Stimulated activated CD8-positive, alpha-beta memory T cell treated with anti-CD3 and anti-CD28 coated beads, Interleukin-2, amount 100 ng/mL, for 1 hour (primary cell): ENCODE measurements around the gene VWA8.

Experiments used
- DNase-seq, 2 donors: peaks; one replicate each; pipeline ENCODE4 v3.0.0-alpha.2; 2020; ENCODE audit warnings: low read depth in 2 of 2

The VWA8 gene

GRCh38 chr13:41614671-41615527 lies 346.0 kb downstream of the VWA8 start:
- no peak for DNase-seq

- no peak for DNase-seq
These were observed 346.8 kb downstream of the VWA8 start for GRCh38 chr13:41613984-41614661.

GRCh38 chr13:41613471-41613870 lies 347.4 kb downstream of the VWA8 start:
- DNase-seq = no peak

DNA sequence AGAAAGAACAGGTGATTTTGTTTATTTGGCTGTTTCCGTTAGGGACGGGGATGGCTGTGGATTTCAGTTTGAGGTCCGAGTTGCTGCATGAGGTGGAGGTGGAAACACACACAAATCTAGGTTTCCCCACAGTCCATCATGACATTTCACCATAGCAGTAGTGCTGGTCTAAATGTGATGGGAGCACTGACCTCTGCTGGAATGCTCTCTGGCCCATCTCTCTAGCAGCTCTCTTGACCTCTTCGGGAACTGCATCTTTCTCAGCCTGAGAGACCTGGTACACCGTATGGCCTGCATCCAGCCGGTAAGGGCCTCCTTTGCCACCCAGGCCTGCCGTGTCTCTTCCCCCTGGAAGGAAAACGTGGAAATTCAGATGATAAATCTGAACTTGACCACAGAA lies 349.5 kb downstream of the VWA8 start:
- no peak for DNase-seq

- DNase-seq = no peak
These were observed 350.5 kb downstream of the VWA8 start for GRCh38 chr13:41610404-41610803.

DNA sequence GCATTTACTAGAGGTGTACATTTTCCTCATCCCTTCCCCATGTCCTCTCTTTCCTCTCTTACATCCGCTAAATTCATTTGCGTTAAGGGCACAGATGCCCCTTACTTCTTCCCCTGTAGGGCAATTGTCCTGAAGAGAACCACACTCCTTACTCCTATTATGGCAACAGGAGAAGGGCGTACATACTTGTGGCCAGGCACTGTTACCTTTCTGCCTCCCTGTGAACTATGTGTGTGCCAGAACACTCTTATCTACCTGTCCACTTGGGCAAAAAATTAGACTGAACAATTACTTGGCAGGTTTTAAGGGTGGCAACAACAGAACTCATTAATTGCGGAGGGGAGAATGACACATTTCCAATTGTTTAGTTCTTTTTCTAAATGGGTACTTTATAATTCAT lies 351.1 kb downstream of the VWA8 start:
- no peak for DNase-seq

- DNase-seq = no peak
These were observed 352.1 kb downstream of the VWA8 start for GRCh38 chr13:41608839-41609177.

DNA sequence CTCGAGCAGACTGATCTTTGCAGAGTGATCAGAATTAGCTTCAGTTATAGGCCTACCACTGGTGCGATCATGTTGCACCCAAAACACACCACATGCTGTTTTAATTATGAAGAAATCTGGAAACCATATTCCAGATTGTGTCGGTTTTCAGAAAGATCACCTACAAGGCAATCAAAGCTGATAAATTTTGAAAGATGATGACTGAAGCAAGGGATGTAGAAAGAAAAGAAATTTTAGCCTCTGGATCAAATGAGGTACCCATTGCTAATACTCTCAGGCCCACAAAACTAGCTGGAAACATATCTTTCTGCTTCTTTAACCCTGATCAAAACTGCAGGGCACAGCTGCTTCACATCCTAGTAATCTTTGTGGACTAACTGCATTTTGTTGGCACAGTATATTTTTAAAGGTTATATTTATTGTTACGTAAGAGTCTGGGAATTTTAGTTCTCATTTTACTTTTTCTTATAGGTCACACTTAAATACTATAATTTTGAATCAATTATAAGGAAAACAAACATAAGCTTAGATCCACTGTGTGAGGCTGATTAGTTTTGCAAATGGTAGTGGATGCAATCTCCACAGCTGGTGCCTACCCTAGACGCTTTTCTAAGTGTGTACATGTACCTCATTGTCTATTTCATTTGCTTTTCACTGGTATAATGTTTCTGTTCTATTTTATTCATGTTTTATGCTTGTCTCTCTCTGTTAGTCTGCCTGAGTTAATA lies 352.6 kb downstream of the VWA8 start:
- DNase-seq = no peak

DNA sequence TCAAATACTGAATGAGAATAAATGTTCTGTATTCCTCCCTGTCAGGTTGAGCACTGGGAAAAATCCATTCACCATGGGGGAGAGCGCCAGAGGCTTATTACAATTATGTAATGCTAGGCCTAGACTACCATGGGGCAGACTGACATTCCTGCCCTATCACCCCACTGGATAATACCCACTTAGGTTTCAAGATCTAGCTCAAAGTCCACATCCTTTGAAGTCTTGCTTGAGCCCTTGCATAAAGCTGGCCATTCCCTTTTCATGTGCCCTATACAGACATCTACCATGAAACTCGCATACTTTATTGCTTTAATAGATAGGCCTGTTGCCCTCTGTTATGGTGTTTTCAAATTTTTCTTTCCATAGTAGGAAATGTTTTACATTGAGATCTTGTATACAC lies 354.3 kb downstream of the VWA8 start:
- no peak for DNase-seq

- no peak for DNase-seq
These were observed 355.3 kb downstream of the VWA8 start for GRCh38 chr13:41605319-41606285.

DNA sequence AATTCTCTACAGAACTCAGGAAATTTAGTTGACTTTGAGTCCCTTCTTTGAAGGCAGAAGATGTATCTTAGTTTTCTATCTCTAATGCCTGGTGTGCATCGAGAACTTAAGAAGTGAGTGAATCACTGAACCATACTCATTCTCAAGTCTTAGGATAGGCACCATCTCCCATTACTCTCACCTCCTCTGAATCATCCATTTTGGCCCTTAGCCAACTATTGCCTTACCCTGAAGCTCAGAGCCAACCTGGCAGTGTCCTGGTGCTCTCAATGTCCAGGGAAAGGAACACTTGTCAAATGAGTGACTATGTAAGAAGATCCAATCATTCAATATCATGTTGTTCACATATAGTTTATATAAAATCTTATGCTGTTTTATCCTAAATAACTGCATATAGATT lies 357.0 kb downstream of the VWA8 start:
- DNase-seq = no peak

DNA sequence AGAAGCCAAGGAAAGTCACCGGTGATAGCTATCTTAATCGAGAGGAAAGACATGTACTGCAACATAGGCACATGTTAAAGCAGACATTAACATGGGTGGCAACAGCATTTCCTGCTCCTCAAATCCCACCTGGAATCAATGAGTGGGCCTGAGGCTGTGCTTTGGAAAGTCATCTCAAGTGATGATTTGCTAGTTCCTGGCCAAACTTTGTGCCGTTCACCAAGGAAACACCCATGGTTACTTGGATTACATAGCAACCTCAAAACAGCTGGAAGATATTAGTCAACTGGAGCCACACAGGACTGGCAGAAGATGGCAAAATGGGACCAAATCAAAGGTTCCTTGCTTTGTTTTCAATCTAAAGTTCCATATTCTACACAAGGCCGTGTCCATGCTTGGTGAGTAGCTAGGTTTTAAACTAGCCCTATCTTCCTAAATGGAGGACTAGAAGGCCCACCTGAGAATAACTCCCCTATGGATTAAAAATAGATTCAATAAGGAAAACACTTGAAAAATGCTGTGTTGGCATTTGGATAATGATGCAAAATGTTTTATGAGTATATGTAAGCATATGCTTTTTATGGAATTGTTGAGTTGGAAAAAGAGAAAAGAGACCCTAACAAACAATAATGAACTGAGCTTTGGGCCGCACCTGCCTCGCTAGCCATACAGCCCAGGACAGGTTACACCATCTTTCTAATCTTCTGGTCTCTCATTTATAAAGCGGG lies 359.0 kb downstream of the VWA8 start:
- DNase-seq = no peak

DNA sequence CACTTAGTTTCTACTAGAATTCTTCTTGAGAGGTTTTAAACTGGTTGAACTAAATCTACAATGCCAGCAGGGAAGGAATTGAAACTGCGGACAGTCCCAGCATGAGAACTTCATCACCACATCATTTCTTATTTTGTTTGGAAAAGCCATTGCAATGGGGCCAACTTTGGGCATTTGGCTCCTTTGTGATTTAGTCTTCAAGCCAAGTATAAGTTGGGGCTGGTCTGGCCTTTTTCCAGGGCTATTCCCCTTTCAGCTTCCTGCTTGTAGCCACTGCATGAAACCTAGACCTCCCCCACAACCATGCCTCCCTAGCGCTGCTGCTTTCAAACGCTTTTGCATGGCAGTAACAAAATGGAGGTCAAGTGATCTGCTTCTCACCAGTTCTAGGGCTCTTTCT lies 361.3 kb downstream of the VWA8 start:
- no peak for DNase-seq

- DNase-seq = no peak
These were observed 363.4 kb downstream of the VWA8 start for GRCh38 chr13:41597348-41598041.

GRCh38 chr13:41596190-41596589 lies 364.7 kb downstream of the VWA8 start:
- no peak for DNase-seq

GRCh38 chr13:41595298-41595697 lies 365.6 kb downstream of the VWA8 start:
- no peak for DNase-seq

DNA sequence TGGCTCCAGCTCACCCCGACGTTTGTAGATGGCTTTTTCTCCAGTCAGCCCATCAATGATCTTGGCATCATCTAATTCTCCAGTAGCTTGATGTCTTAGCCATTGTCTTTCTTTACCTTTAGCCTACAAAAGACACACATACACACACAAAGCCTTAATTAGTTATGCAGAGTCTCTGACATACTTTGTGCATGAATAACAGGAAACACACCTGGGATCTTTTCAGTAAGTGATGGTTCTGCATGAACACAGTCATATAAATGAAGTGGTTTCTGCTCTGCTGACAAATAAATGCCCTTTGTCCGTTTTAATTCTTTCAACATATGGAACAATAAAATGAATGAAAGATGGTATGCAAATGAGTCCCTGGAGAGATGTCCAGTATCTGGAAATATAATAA lies 370.3 kb downstream of the VWA8 start:
- no peak for DNase-seq

DNA sequence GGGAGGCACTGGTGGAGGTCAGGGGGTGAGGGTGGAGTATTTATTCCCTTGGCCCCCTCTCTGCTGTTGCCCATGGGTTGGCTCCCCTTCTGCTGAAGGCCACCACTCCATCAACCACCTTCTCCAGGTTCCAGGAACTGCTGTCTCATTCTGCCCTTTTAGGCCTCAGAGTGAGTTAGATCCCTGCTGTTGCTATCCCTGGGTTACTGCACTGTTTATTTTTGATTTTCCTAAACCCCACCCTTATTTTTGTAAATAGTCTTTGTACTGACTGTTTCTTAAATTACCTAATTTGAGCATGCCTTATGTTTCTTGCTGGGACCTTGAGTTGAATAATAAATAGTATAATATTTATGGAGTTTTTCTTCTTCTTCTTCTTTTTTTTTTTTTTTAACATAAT lies 370.8 kb downstream of the VWA8 start:
- no peak for DNase-seq

- no peak for DNase-seq
These were observed 371.5 kb downstream of the VWA8 start for GRCh38 chr13:41589434-41589833.

DNA sequence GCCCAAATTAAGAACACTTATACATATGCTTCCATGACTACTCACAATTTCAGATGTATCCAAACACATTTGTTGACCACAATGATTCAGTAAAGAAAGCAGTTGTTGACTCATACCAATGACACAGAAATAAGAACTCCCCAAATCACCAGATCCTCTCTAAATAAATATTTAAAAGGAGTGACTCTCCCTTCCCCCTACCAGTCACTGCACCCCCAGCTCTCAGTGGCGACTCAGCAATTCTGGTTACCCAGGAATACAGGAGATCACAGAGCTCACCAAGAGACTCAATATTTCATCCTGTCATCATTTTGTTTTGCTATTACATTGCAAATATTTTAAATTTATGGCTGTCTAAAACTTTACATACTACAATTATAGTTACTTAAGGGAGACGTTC lies 372.0 kb downstream of the VWA8 start:
- DNase-seq = no peak
